Kidney epithelial cell (primary cell): ENCODE measurements around the gene TNP1. TPM values are rescaled to one million over a fixed set of nuclear protein-coding genes. Genes with fewer than 3 reads are reported as not detected.

Source experiments
- DNase-seq: peaks from one replicate; pipeline ENCODE4 v3.0.0-alpha.2; 2010; ENCODE audit warnings: low read depth
- H3K27me3 ChIP-seq: 2 replicates; pipeline ENCODE4 v1.6.0; 2011; ENCODE audit warnings: low read length; ENCODE audit not compliant: control insufficient read depth, insufficient read depth
- H3K36me3 ChIP-seq: 2 replicates; pipeline ENCODE4 v1.5.1; 2011; ENCODE audit warnings: low read length; ENCODE audit not compliant: control insufficient read depth, insufficient read depth
- H3K4me3 ChIP-seq: 2 replicates; pipeline ENCODE4 v1.5.1; 2011; ENCODE audit warnings: low read depth, mild to moderate bottlenecking, control low read depth, low read length
- total RNA-seq: library from RNA; depleted of rRNA; stranded (reverse); fragments of >200 nt; gene quantifications from 2 replicates; pipeline ENCODE4 v1.2.3, GENCODE V29; 2015
- TF ChIP-seq, protein P1 (sequence below): IDR thresholded peaks from 2 replicates; pipeline ENCODE4 v1.5.1; 2011; ENCODE audit warnings: mild to moderate bottlenecking, moderate library complexity, low read length, control low read depth, inconsistent platforms; ENCODE audit not compliant: insufficient read depth, poor library complexity, severe bottlenecking

Gene TNP1
- total RNA-seq, 1 donor from 2014 or later: not detected

GRCh38 chr2:216901273-216901672 lies 41.4 kb upstream of the TNP1 start:
- TF ChIP-seq, protein P1, sequence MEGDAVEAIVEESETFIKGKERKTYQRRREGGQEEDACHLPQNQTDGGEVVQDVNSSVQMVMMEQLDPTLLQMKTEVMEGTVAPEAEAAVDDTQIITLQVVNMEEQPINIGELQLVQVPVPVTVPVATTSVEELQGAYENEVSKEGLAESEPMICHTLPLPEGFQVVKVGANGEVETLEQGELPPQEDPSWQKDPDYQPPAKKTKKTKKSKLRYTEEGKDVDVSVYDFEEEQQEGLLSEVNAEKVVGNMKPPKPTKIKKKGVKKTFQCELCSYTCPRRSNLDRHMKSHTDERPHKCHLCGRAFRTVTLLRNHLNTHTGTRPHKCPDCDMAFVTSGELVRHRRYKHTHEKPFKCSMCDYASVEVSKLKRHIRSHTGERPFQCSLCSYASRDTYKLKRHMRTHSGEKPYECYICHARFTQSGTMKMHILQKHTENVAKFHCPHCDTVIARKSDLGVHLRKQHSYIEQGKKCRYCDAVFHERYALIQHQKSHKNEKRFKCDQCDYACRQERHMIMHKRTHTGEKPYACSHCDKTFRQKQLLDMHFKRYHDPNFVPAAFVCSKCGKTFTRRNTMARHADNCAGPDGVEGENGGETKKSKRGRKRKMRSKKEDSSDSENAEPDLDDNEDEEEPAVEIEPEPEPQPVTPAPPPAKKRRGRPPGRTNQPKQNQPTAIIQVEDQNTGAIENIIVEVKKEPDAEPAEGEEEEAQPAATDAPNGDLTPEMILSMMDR: no peak
- DNase-seq: no peak
- Histone ChIP-seq H3K27me3 (no peaks in the 10 kb centered on the region), H3K36me3 (no peaks in the 10 kb centered on the region), H3K4me3 (no peak overlapping the region)

- TF ChIP-seq, protein P1: no peak
- Histone ChIP-seq H3K36me3 (no peaks in the 10 kb centered on the region), H3K4me3 (no peak overlapping the region), H3K27me3 (no peaks in the 10 kb centered on the region)
- DNase-seq: no peak
These were observed 40.5 kb upstream of the TNP1 start for GRCh38 chr2:216900406-216900805.

- no peaks in the 10 kb centered on the region for H3K36me3 ChIP-seq
- no peak for DNase-seq
- TF ChIP-seq, protein P1: no peak
These were observed 37.8 kb upstream of the TNP1 start for GRCh38 chr2:216897561-216898203.

GRCh38 chr2:216890138-216890537 lies 30.3 kb upstream of the TNP1 start:
- H3K27me3 ChIP-seq: no peaks in the 10 kb centered on the region
- TF ChIP-seq, protein P1: no peak

More at GRCh38 chr2:216897561-216898203, 37.8 kb upstream of the TNP1 start:
- no peak overlapping the region for H3K4me3 ChIP-seq
- H3K27me3 ChIP-seq: no peaks in the 10 kb centered on the region

DNA sequence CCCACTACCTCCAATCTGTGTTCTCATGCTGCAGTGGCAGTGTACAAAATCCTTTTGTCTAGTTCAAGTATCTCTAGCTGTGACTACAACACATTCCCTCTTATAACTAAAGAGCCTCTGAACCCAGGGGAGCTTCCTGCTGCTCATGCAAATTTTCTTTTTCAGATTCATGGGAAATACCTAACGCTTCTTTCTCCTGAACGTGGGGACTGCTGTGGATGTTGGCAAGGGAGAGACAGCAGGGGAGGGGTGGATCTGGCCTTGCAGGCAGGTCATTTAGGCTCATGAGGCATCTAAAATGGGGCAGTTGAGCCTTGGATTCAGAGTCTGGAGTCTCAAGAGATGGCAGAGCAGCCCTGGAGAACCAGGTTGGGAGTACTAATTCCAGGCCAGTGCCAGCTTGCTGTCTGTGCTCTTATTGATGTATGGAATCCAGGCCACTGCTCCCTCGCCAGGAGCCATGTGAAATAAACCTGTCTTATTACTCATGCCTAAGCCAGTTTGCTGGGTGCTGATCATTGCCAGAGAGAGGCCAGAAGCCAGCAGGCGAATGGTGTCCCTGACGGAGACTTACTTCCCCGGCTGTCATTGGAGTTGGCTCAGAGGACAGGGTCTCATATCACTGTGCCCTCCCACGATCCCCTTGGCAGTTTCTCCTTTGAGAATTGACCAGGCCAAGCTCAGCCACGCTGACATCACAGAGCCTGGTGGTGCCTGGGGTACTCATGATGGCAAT lies 29.2 kb upstream of the TNP1 start:
- Histone ChIP-seq H3K27me3 (no peaks in the 10 kb centered on the region), H3K36me3 (no peaks in the 10 kb centered on the region), H3K4me3 (no peak overlapping the region)
- no peak for DNase-seq
- TF ChIP-seq, protein P1: no peak

More at GRCh38 chr2:216890138-216890537, 30.3 kb upstream of the TNP1 start:
- no peak for DNase-seq
- Histone ChIP-seq H3K36me3 (no peaks in the 10 kb centered on the region), H3K4me3 (no peak overlapping the region)

- no peak for DNase-seq
- TF ChIP-seq, protein P1: no peak
- no peaks in the 10 kb centered on the region for H3K27me3 ChIP-seq
- no peaks in the 10 kb centered on the region for H3K36me3 ChIP-seq
- no peak overlapping the region for H3K4me3 ChIP-seq
These were observed 28.2 kb upstream of the TNP1 start for GRCh38 chr2:216888081-216888480.
